Activated naive CD8-positive, alpha-beta T cell (primary cell): ENCODE data around the gene BHLHE23.

Source experiments
- H3K27ac Mint-ChIP-seq: one replicate; pipeline ENCODE4 v1.8.0; 2021; ENCODE audit warnings: mixed read lengths
- H3K27me3 Mint-ChIP-seq: one replicate; pipeline ENCODE4 v1.8.0; 2021; ENCODE audit warnings: mixed read lengths
- H3K36me3 Mint-ChIP-seq: one replicate; pipeline ENCODE4 v1.8.0; 2021; ENCODE audit warnings: mixed read lengths
- H3K4me1 Mint-ChIP-seq: one replicate; pipeline ENCODE4 v1.8.0; 2021; ENCODE audit warnings: low read depth, mixed read lengths
- H3K4me3 Mint-ChIP-seq: one replicate; pipeline ENCODE4 v1.8.0; 2021; ENCODE audit warnings: mild to moderate bottlenecking, mixed read lengths
- H3K9me3 Mint-ChIP-seq: one replicate; pipeline ENCODE4 v1.8.0; 2021; ENCODE audit warnings: low read depth, mixed read lengths

The BHLHE23 gene

GRCh38 chr20:62984666-62985443 lies 21.9 kb downstream of the BHLHE23 start:
- H3K27ac Mint-ChIP-seq = no peak overlapping the region
- no peaks in the 10 kb centered on the region for H3K9me3 Mint-ChIP-seq
- peaks cover 25% of the 10 kb centered on the region for H3K4me1 Mint-ChIP-seq
- H3K36me3 Mint-ChIP-seq = no peaks in the 10 kb centered on the region
- peaks cover 3% of the 10 kb centered on the region for H3K27me3 Mint-ChIP-seq
- H3K4me3 Mint-ChIP-seq = no peak overlapping the region

GRCh38 chr20:62983210-62983609 lies 23.6 kb downstream of the BHLHE23 start:
- peaks cover 6% of the 10 kb centered on the region for H3K27me3 Mint-ChIP-seq
- no peaks in the 10 kb centered on the region for H3K36me3 Mint-ChIP-seq
- H3K4me3 Mint-ChIP-seq = no peak overlapping the region
- no peaks in the 10 kb centered on the region for H3K9me3 Mint-ChIP-seq
- peaks cover 26% of the 10 kb centered on the region for H3K4me1 Mint-ChIP-seq
- H3K27ac Mint-ChIP-seq = no peak overlapping the region

GRCh38 chr20:62982124-62983075 lies 24.4 kb downstream of the BHLHE23 start:
- Mint-ChIP-seq H3K9me3 (no peaks in the 10 kb centered on the region), H3K4me3 (no peak overlapping the region), H3K27ac (no peak overlapping the region), H3K4me1 (peaks cover 33% of the 10 kb centered on the region), H3K27me3 (peaks cover 6% of the 10 kb centered on the region), H3K36me3 (no peaks in the 10 kb centered on the region)

GRCh38 chr20:62980970-62981369 lies 25.8 kb downstream of the BHLHE23 start:
- no peaks in the 10 kb centered on the region for H3K9me3 Mint-ChIP-seq
- H3K36me3 Mint-ChIP-seq = no peaks in the 10 kb centered on the region
- peaks cover 6% of the 10 kb centered on the region for H3K27me3 Mint-ChIP-seq
- no peak overlapping the region for H3K27ac Mint-ChIP-seq
- no peak overlapping the region for H3K4me3 Mint-ChIP-seq
- H3K4me1 Mint-ChIP-seq = peaks cover 34% of the 10 kb centered on the region

GRCh38 chr20:62980380-62980960 lies 26.3 kb downstream of the BHLHE23 start:
- Mint-ChIP-seq H3K4me1 (peaks cover 34% of the 10 kb centered on the region), H3K27me3 (peaks cover 6% of the 10 kb centered on the region), H3K9me3 (no peaks in the 10 kb centered on the region), H3K27ac (no peak overlapping the region), H3K4me3 (peak overlapping the region; percentile 35), H3K36me3 (no peaks in the 10 kb centered on the region)

- Mint-ChIP-seq H3K36me3 (no peaks in the 10 kb centered on the region), H3K4me1 (peaks cover 34% of the 10 kb centered on the region), H3K27me3 (peaks cover 6% of the 10 kb centered on the region), H3K9me3 (no peaks in the 10 kb centered on the region), H3K27ac (no peak overlapping the region), H3K4me3 (no peak overlapping the region)
Measured at GRCh38 chr20:62979876-62980373, 26.8 kb downstream of the BHLHE23 start.

GRCh38 chr20:62979310-62979709 lies 27.5 kb downstream of the BHLHE23 start:
- Mint-ChIP-seq H3K36me3 (no peaks in the 10 kb centered on the region), H3K9me3 (no peaks in the 10 kb centered on the region), H3K4me1 (peaks cover 34% of the 10 kb centered on the region), H3K27ac (no peak overlapping the region), H3K4me3 (no peak overlapping the region), H3K27me3 (peaks cover 6% of the 10 kb centered on the region)

- Mint-ChIP-seq H3K9me3 (no peaks in the 10 kb centered on the region), H3K27ac (no peak overlapping the region), H3K36me3 (no peaks in the 10 kb centered on the region), H3K4me1 (peaks cover 36% of the 10 kb centered on the region), H3K27me3 (peaks cover 9% of the 10 kb centered on the region), H3K4me3 (peak overlapping the region; percentile 73)
Measured at GRCh38 chr20:62978561-62978943, 28.2 kb downstream of the BHLHE23 start.

GRCh38 chr20:62977613-62978560 lies 28.9 kb downstream of the BHLHE23 start:
- Mint-ChIP-seq H3K9me3 (no peaks in the 10 kb centered on the region), H3K36me3 (no peaks in the 10 kb centered on the region), H3K4me3 (peak overlapping the region; percentile 73), H3K4me1 (peaks cover 36% of the 10 kb centered on the region), H3K27ac (no peak overlapping the region), H3K27me3 (peaks cover 9% of the 10 kb centered on the region)

- Mint-ChIP-seq H3K27ac (no peak overlapping the region), H3K4me1 (peaks cover 38% of the 10 kb centered on the region), H3K4me3 (no peak overlapping the region), H3K36me3 (no peaks in the 10 kb centered on the region), H3K9me3 (no peaks in the 10 kb centered on the region), H3K27me3 (peaks cover 15% of the 10 kb centered on the region)
Measured at GRCh38 chr20:62976886-62977285, 29.9 kb downstream of the BHLHE23 start.

- H3K27ac Mint-ChIP-seq = no peak overlapping the region
- peaks cover 37% of the 10 kb centered on the region for H3K4me1 Mint-ChIP-seq
- no peak overlapping the region for H3K4me3 Mint-ChIP-seq
- peaks cover 20% of the 10 kb centered on the region for H3K27me3 Mint-ChIP-seq
- H3K9me3 Mint-ChIP-seq = no peaks in the 10 kb centered on the region
- H3K36me3 Mint-ChIP-seq = no peaks in the 10 kb centered on the region
Measured at GRCh38 chr20:62975812-62976508, 30.8 kb downstream of the BHLHE23 start.

- no peaks in the 10 kb centered on the region for H3K9me3 Mint-ChIP-seq
- H3K4me1 Mint-ChIP-seq = peaks cover 32% of the 10 kb centered on the region
- H3K27ac Mint-ChIP-seq = no peak overlapping the region
- H3K4me3 Mint-ChIP-seq = no peak overlapping the region
- no peaks in the 10 kb centered on the region for H3K36me3 Mint-ChIP-seq
- peaks cover 17% of the 10 kb centered on the region for H3K27me3 Mint-ChIP-seq
Measured at GRCh38 chr20:62975251-62975760, 31.5 kb downstream of the BHLHE23 start.
